ENCODE measurements around the gene COL24A1.
A peak's percentile ranks its signal among the peaks of the same experiment; 100 is the strongest.

Gene COL24A1

GRCh38 chr1:86156566-86157455, at the start of gene COL24A1:
Gene COL24A1, minus strand, starts transcription at chr1:86156772. Its CDS starts 376 bp downstream, at chr1:86156396.
- DNase-seq, result peak; percentile 9

GRCh38 chr1:86205741-86206140, 49.2 kb upstream of the COL24A1 start:
- DNase-seq, result no peak

GRCh38 chr1:86202552-86203340, 46.2 kb upstream of the COL24A1 start:
- DNase-seq, result no peak

- no peak for DNase-seq
Observed at GRCh38 chr1:86201311-86201710, 44.7 kb upstream of the COL24A1 start.

GRCh38 chr1:86200901-86201300, 44.3 kb upstream of the COL24A1 start:
- no peak for DNase-seq

GRCh38 chr1:86197206-86197855, 40.8 kb upstream of the COL24A1 start:
- DNase-seq, result no peak

- DNase-seq, result no peak
Observed at GRCh38 chr1:86195281-86195680, 38.7 kb upstream of the COL24A1 start.

- no peak for DNase-seq
Observed at GRCh38 chr1:86194491-86195034, 38.0 kb upstream of the COL24A1 start.

GRCh38 chr1:86192417-86192816, 35.8 kb upstream of the COL24A1 start:
- no peak for DNase-seq

- no peak for DNase-seq
Observed at GRCh38 chr1:86191958-86192357, 35.4 kb upstream of the COL24A1 start.

- DNase-seq, result no peak
Observed at GRCh38 chr1:86190873-86191272, 34.3 kb upstream of the COL24A1 start.

- no peak for DNase-seq
Observed at GRCh38 chr1:86184426-86184825, 27.9 kb upstream of the COL24A1 start.

GRCh38 chr1:86183810-86184209, 27.2 kb upstream of the COL24A1 start:
- DNase-seq, result no peak

- DNase-seq, result no peak
Observed at GRCh38 chr1:86176226-86176625, 19.7 kb upstream of the COL24A1 start.

- DNase-seq, result no peak
Observed at GRCh38 chr1:86175756-86176155, 19.2 kb upstream of the COL24A1 start.

GRCh38 chr1:86169625-86170024, 13.1 kb upstream of the COL24A1 start:
- DNase-seq, result no peak

- DNase-seq, result no peak
Observed at GRCh38 chr1:86159800-86160199, 3.2 kb upstream of the COL24A1 start.

- DNase-seq, result no peak
Observed at GRCh38 chr1:86155807-86156565, 586 bp downstream of the COL24A1 start.

GRCh38 chr1:86155051-86155806, 1.3 kb downstream of the COL24A1 start:
- peak; percentile 1 for DNase-seq

- DNase-seq, result no peak
Observed at GRCh38 chr1:86154571-86155050, 2.0 kb downstream of the COL24A1 start.

- DNase-seq, result no peak
Observed at GRCh38 chr1:86153836-86154235, 2.7 kb downstream of the COL24A1 start.

All from activated CD4-positive, alpha-beta T cell treated with anti-CD3 and anti-CD28 coated beads for 48 hours (primary cell).